GM19455 (cell line): ENCODE data around the gene BBC3.
"Not testable (repeated sequence)": the region's sequence is repeated elsewhere in the genome, so short reads cannot be mapped to it uniquely, and the experiment has no call there.

Experiments
- ATAC-seq: cut with Tn5 transposase; IDR thresholded peaks from one replicate; pipeline ENCODE4 v1.9.1; 2021; ENCODE audit not compliant: unreplicated experiment

Gene BBC3

GRCh38 chr19:47230921-47231214 is at the start of gene BBC3:
TSS of gene BBC3 (minus strand) at chr19:47231199. CDS start at chr19:47228431, 2,768 bp downstream.
- ATAC-seq: peak; percentile 2

- ATAC-seq: no peak
These were observed 49.3 kb upstream of the BBC3 start for GRCh38 chr19:47280183-47280797.

- ATAC-seq: not testable (repeated sequence)
These were observed 45.5 kb upstream of the BBC3 start for GRCh38 chr19:47276513-47276912.

- no peak for ATAC-seq
These were observed 44.9 kb upstream of the BBC3 start for GRCh38 chr19:47275791-47276461.

GRCh38 chr19:47274891-47275761 is 44.1 kb upstream of the BBC3 start:
- ATAC-seq: peak; percentile 11

GRCh38 chr19:47274071-47274890 is 43.3 kb upstream of the BBC3 start, which contains the start of gene INAFM1:
TSS of gene INAFM1 (plus strand) at chr19:47274885. CDS start at chr19:47274920, 35 bp downstream.
- ATAC-seq: peak; percentile 58

GRCh38 chr19:47273313-47274070 is 42.5 kb upstream of the BBC3 start:
- peak; percentile 70 for ATAC-seq

GRCh38 chr19:47272448-47273312 is 41.7 kb upstream of the BBC3 start:
- ATAC-seq: no peak

- ATAC-seq: no peak
These were observed 41.0 kb upstream of the BBC3 start for GRCh38 chr19:47271949-47272348.

GRCh38 chr19:47270408-47270807 is 39.4 kb upstream of the BBC3 start:
- no peak for ATAC-seq

- ATAC-seq: no peak
These were observed 38.6 kb upstream of the BBC3 start for GRCh38 chr19:47269596-47269995.

GRCh38 chr19:47268028-47268427 is 37.0 kb upstream of the BBC3 start:
- no peak for ATAC-seq

- ATAC-seq: no peak
These were observed 36.4 kb upstream of the BBC3 start for GRCh38 chr19:47267350-47267759.

- no peak for ATAC-seq
These were observed 35.5 kb upstream of the BBC3 start for GRCh38 chr19:47266401-47266941.

- ATAC-seq: no peak
These were observed 33.6 kb upstream of the BBC3 start for GRCh38 chr19:47264629-47265028.

- not testable (repeated sequence) for ATAC-seq
These were observed 31.2 kb upstream of the BBC3 start for GRCh38 chr19:47261946-47262793.

- no peak for ATAC-seq
These were observed 29.5 kb upstream of the BBC3 start for GRCh38 chr19:47260476-47260875.

GRCh38 chr19:47258895-47259555 is 28.0 kb upstream of the BBC3 start:
- no peak for ATAC-seq
